ENCODE results near the gene EFCAB6.
A peak's percentile ranks its signal among the peaks of the same experiment; 100 is the strongest.

EFCAB6 gene

DNA sequence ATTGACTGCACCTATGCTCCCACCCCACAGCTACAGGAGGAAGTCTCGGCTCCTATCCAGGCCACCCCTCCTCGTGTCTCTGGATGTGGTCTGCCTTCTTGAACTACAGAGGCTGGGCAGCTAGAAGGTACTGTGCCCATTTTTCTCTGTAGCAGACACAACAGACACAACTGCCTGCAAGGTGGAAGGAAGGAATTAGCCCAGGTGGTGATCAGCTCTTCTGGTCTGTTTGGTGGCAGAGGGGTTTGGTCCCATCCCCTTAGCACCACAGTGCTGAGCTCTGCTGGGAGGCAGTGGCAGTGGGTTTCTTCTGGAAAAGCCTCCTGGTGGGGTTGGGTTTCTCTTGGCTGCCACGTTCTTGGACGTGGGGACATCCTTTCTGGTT is 267.8 kb downstream of the EFCAB6 start:
- no peak for DNase-seq (ENCODE audit: low spot score)
- no peak overlapping the region for H2BK12ac ChIP-seq (ENCODE audit: low read length)
- no peaks in the 10 kb centered on the region for H3K4me1 ChIP-seq (ENCODE audit: control insufficient read depth in 2 of 2, insufficient read depth in 1 of 2, low read depth in 1 of 2, low read length in 2 of 2)
- H2BK5ac ChIP-seq (ENCODE audit: low read length), result no peak overlapping the region
- H4K8ac ChIP-seq (ENCODE audit: low read depth, low read length), result no peak overlapping the region
- H3K36me3 ChIP-seq (replicated peaks in 1 of 2; ENCODE audit: control insufficient read depth in 2 of 2, insufficient read depth in 2 of 2, low read length in 2 of 2), result no peaks in the 10 kb centered on the region
- no peak overlapping the region for H3K4ac ChIP-seq (ENCODE audit: low read length)
- no peak overlapping the region for H3K9ac ChIP-seq (ENCODE audit: low read depth, low read length, poor library complexity)
- no peak overlapping the region for H2BK120ac ChIP-seq (ENCODE audit: low read depth, low read length)
- H3K4me2 ChIP-seq (ENCODE audit: insufficient read depth, low read length, poor library complexity, severe bottlenecking), result no peak overlapping the region
- no peak overlapping the region for H2AK5ac ChIP-seq (ENCODE audit: low read depth, low read length)
- no CpG with 5 or more reads among the region's 4 CpGs for WGBS, 2 donors (ENCODE audit: extremely low coverage in 2 of 2, insufficient read length in 2 of 2, insufficient replicate concordance in 1 of 2)
- no peaks in the 10 kb centered on the region for H3K79me1 ChIP-seq (ENCODE audit: low read depth, low read length)
- H3K4me3 ChIP-seq (ENCODE audit: low read length in 2 of 2), result no peak overlapping the region
- no peak overlapping the region for H2BK15ac ChIP-seq (ENCODE audit: low read length)
- H3K18ac ChIP-seq (ENCODE audit: low read length), result no peak overlapping the region
- H3K9me3 ChIP-seq (replicated peaks in 1 of 2; ENCODE audit: control insufficient read depth in 2 of 2, insufficient read depth in 1 of 2, low read depth in 1 of 2, low read length in 2 of 2), result no peaks in the 10 kb centered on the region
- no peak overlapping the region for H3K23ac ChIP-seq (ENCODE audit: low read depth, low read length, poor library complexity)
- no peaks in the 10 kb centered on the region for H3K27me3 ChIP-seq (ENCODE audit: control insufficient read depth in 3 of 3, insufficient read depth in 3 of 3, low read depth in 1 of 3, low read length in 3 of 3)
- H2AFZ ChIP-seq (ENCODE audit: low read length), result no peak overlapping the region
- no peak overlapping the region for H3K27ac ChIP-seq (replicated peaks; ENCODE audit: low read length)
- H4K91ac ChIP-seq (ENCODE audit: low read depth, low read length, poor library complexity), result no peak overlapping the region
- no peak overlapping the region for H3K14ac ChIP-seq (ENCODE audit: low read length)

DNA sequence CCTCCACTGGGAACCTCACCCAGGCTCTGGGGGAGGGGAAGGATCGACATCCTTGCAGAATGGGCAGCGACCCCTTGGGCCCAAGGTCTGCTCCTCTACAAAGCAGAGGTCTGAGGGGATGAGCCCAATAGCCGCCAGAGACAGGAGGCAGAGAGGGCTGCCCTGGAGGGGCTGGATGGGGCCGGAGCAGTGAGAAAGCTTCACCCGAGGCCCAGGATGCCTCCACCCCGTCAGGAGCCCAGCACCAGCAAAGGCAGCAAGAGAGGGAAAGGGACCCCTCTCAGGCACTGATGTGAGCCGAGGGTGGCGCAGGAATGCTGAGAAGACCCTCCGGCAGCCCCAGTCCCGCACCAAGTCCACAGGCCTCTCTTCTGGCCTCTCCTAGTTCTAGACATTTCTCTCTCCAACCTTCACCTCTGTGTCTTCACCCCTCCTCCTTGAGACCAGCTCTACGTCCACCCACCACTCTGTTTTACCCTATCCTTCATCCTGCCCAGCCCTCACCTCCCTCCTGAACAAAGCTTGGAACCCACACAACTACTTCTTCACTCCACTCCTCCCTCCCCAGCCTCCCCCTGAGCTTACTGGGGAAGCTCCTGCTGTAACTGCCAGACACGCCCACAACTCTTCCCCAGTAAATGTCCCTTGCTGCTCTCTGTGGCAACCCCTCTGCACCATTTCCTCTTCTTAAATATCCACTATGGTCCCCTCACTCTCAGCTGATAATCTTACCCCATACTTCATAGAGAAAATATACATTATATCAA is 268.4 kb downstream of the EFCAB6 start:
- no peak overlapping the region for H2BK120ac ChIP-seq (ENCODE audit: low read depth, low read length)
- no peak overlapping the region for H3K4me2 ChIP-seq (ENCODE audit: insufficient read depth, low read length, poor library complexity, severe bottlenecking)
- WGBS, 2 donors (ENCODE audit: extremely low coverage in 2 of 2, insufficient read length in 2 of 2, insufficient replicate concordance in 1 of 2), result no CpG with 5 or more reads among the region's 12 CpGs
- no peak overlapping the region for H3K23ac ChIP-seq (ENCODE audit: low read depth, low read length, poor library complexity)
- H3K4me1 ChIP-seq (ENCODE audit: control insufficient read depth in 2 of 2, insufficient read depth in 1 of 2, low read depth in 1 of 2, low read length in 2 of 2), result no peaks in the 10 kb centered on the region
- no peaks in the 10 kb centered on the region for H3K79me1 ChIP-seq (ENCODE audit: low read depth, low read length)
- no peak overlapping the region for H3K4me3 ChIP-seq (ENCODE audit: low read length in 2 of 2)
- H3K9ac ChIP-seq (ENCODE audit: low read depth, low read length, poor library complexity), result no peak overlapping the region
- no peaks in the 10 kb centered on the region for H3K36me3 ChIP-seq (replicated peaks in 1 of 2; ENCODE audit: control insufficient read depth in 2 of 2, insufficient read depth in 2 of 2, low read length in 2 of 2)
- H4K91ac ChIP-seq (ENCODE audit: low read depth, low read length, poor library complexity), result no peak overlapping the region
- no peak for DNase-seq (ENCODE audit: low spot score)
- no peak overlapping the region for H3K14ac ChIP-seq (ENCODE audit: low read length)
- no peak overlapping the region for H2BK15ac ChIP-seq (ENCODE audit: low read length)
- H3K18ac ChIP-seq (ENCODE audit: low read length), result peak overlapping the region; percentile 74
- H4K8ac ChIP-seq (ENCODE audit: low read depth, low read length), result no peak overlapping the region
- peak overlapping the region; percentile 62 for H2BK5ac ChIP-seq (ENCODE audit: low read length)
- H2AFZ ChIP-seq (ENCODE audit: low read length), result no peak overlapping the region
- H3K27me3 ChIP-seq (ENCODE audit: control insufficient read depth in 3 of 3, insufficient read depth in 3 of 3, low read depth in 1 of 3, low read length in 3 of 3), result no peaks in the 10 kb centered on the region
- no peak overlapping the region for H2AK5ac ChIP-seq (ENCODE audit: low read depth, low read length)
- no peak overlapping the region for H3K27ac ChIP-seq (replicated peaks; ENCODE audit: low read length)
- no peak overlapping the region for H3K4ac ChIP-seq (ENCODE audit: low read length)
- no peaks in the 10 kb centered on the region for H3K9me3 ChIP-seq (replicated peaks in 1 of 2; ENCODE audit: control insufficient read depth in 2 of 2, insufficient read depth in 1 of 2, low read depth in 1 of 2, low read length in 2 of 2)
- no peak overlapping the region for H2BK12ac ChIP-seq (ENCODE audit: low read length)

DNA sequence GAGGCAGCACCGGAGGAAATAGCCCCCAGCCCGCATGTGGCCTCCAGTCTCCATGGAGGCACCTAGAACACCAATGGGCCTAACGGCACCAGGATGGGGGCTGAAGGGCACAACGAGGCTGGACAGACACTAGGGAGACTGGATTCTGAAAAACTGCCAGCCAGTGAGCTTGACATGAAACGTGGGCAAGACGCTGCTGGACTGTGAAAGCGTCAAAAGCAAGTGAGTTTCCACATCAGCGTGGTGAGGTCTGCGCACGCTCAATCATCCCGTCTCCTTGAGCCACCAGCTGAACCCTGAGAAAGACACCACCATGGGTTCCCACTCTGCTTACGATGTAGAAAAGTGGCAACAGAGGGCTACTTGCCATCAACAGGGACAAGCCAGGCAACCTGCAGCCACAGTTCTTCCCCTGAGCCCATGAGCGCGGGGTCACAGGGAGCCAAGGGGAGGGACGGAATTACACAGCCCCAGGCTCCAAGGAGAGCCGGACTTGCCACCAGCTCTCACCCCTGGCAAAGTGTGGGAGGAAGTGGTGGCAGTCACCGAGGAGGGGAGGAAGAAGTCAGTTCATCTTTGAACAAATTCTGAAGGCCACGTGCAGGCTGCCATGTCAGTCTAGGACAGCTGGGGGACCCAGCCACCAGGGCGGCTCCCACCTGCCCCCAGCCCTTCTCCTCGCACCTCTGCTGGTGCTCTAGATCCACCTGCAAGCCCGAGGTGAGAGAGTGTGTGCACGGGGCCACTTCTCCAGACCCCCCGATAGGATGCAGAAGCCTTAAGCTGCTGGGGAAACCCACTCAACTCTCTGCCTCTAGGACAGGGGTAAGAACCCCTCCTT is 269.2 kb downstream of the EFCAB6 start:
- H4K91ac ChIP-seq (ENCODE audit: low read depth, low read length, poor library complexity), result no peak overlapping the region
- no peak for DNase-seq (ENCODE audit: low spot score)
- no peak overlapping the region for H3K4ac ChIP-seq (ENCODE audit: low read length)
- no peaks in the 10 kb centered on the region for H3K36me3 ChIP-seq (replicated peaks in 1 of 2; ENCODE audit: control insufficient read depth in 2 of 2, insufficient read depth in 2 of 2, low read length in 2 of 2)
- peak overlapping the region; percentile 77 for H2BK15ac ChIP-seq (ENCODE audit: low read length)
- peak overlapping the region; percentile 14 for H3K14ac ChIP-seq (ENCODE audit: low read length)
- no peak overlapping the region for H2AFZ ChIP-seq (ENCODE audit: low read length)
- no peaks in the 10 kb centered on the region for H3K79me1 ChIP-seq (ENCODE audit: low read depth, low read length)
- no peak overlapping the region for H3K27ac ChIP-seq (replicated peaks; ENCODE audit: low read length)
- H3K9ac ChIP-seq (ENCODE audit: low read depth, low read length, poor library complexity), result no peak overlapping the region
- H3K9me3 ChIP-seq (replicated peaks in 1 of 2; ENCODE audit: control insufficient read depth in 2 of 2, insufficient read depth in 1 of 2, low read depth in 1 of 2, low read length in 2 of 2), result no peaks in the 10 kb centered on the region
- no peak overlapping the region for H3K4me3 ChIP-seq (ENCODE audit: low read length in 2 of 2)
- H2BK5ac ChIP-seq (ENCODE audit: low read length), result peak overlapping the region; percentile 62
- no peak overlapping the region for H2BK12ac ChIP-seq (ENCODE audit: low read length)
- H2BK120ac ChIP-seq (ENCODE audit: low read depth, low read length), result no peak overlapping the region
- H4K8ac ChIP-seq (ENCODE audit: low read depth, low read length), result no peak overlapping the region
- peak overlapping the region; percentile 32 for H2AK5ac ChIP-seq (ENCODE audit: low read depth, low read length)
- H3K4me1 ChIP-seq (ENCODE audit: control insufficient read depth in 2 of 2, insufficient read depth in 1 of 2, low read depth in 1 of 2, low read length in 2 of 2), result no peaks in the 10 kb centered on the region
- no peaks in the 10 kb centered on the region for H3K27me3 ChIP-seq (ENCODE audit: control insufficient read depth in 3 of 3, insufficient read depth in 3 of 3, low read depth in 1 of 3, low read length in 3 of 3)
- WGBS, 2 donors (ENCODE audit: extremely low coverage in 2 of 2, insufficient read length in 2 of 2, insufficient replicate concordance in 1 of 2), result no CpG with 5 or more reads among the region's 23 CpGs
- no peak overlapping the region for H3K4me2 ChIP-seq (ENCODE audit: insufficient read depth, low read length, poor library complexity, severe bottlenecking)
- H3K23ac ChIP-seq (ENCODE audit: low read depth, low read length, poor library complexity), result peak overlapping the region; percentile 29
- H3K18ac ChIP-seq (ENCODE audit: low read length), result peak overlapping the region; percentile 49

All from neuronal stem cell (in vitro differentiated cells).